ENCODE results near the gene AEBP1. TPM values are rescaled to one million over a fixed set of nuclear protein-coding genes. Genes with fewer than 3 reads are reported as not detected.

AEBP1 gene
- total RNA-seq, 4 donors from 2014 or later, result 71.0 to 234 (median 156) TPM

- no peak for DNase-seq (ENCODE audit: extremely low spot score)
- Histone ChIP-seq H3K4me3 (no peak overlapping the region), H3K27me3 (no peaks in the 10 kb centered on the region), H3K27ac (replicated peaks in 1 of 4) (no peak overlapping the region), H3K9me3 (no peaks in the 10 kb centered on the region), H3K36me3 (no peaks in the 10 kb centered on the region), H3K4me1 (no peaks in the 10 kb centered on the region)
- intact Hi-C loops (cut with DNase I), result no loop called here
- WGBS, result 100% methylated on average over 2 of the region's 2 CpGs
- TF ChIP-seq EP300 (IDR thresholded peaks at IDR 0.05) (no peak), POLR2AphosphoS5 (IDR thresholded peaks at IDR 0.05) (no peak), CTCF (IDR thresholded peaks at IDR 0.05) (no peak), POLR2A (IDR thresholded peaks at IDR 0.05; ENCODE audit: low read depth) (no peak)
Measured at GRCh38 chr7:44161371-44161770, 57.2 kb downstream of the AEBP1 start.

DNA sequence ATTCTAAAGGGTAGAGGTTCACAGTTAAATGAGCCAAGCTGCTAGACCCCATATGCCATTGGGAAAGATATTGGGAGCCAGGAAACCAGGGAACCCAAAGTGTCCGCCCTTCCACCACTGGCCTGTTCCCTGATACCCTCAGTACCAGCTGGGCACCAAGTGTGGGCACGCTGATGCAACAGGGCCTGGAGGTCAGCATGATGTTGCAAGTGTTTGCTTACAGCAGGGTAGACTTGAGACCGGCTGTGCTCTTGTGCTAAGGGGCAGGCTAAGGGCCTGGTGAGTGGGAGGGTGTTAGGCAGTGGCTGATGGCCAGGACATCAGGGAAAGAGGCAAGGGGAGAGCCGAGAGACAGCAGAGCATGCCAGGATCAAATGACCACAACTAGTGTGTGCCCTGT is 58.0 kb downstream of the AEBP1 start:
- no peaks in the 10 kb centered on the region for H3K36me3 ChIP-seq
- WGBS, result 93% methylated on average over 4 of the region's 4 CpGs
- no peaks in the 10 kb centered on the region for H3K27me3 ChIP-seq
- H3K9me3 ChIP-seq, result no peaks in the 10 kb centered on the region
- intact Hi-C loops (cut with DNase I), result no loop called here
- H3K27ac ChIP-seq (replicated peaks in 1 of 4), result no peak overlapping the region
- H3K4me1 ChIP-seq, result no peaks in the 10 kb centered on the region
- no peak overlapping the region for H3K4me3 ChIP-seq
- TF ChIP-seq CTCF (IDR thresholded peaks at IDR 0.05), result no peak
- no peak for DNase-seq (ENCODE audit: extremely low spot score)

DNA sequence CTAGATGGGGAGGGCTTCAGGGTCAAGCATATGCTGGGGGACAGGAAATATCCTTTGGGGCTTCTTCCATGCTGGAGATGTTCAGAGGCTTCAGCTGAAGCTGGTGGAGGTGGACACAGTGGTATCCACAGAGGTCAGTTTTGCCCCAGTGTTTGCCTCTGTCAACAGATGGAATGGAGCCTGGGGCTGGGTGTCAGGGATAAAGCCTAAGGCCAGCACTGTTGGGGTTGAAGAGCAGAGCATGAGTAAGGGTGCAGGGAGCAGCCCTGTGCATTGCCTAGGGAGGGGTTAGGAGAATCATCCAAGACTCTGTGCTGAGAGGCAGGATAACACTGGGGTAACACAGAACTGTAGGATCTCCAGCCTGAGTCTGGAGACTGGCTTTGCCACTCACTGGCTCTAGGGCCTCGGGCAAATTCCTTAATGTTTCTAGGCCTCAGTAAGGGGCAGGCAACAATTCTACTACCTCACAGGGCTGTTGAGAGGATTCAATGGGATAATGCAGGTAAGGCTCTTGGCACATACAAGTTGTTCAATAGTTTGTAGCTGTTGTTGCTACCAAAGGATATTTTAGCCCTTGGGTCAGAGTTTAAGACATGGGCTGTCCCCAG is 58.7 kb downstream of the AEBP1 start:
- Histone ChIP-seq H3K4me1 (no peaks in the 10 kb centered on the region), H3K36me3 (no peaks in the 10 kb centered on the region), H3K4me3 (no peak overlapping the region), H3K9me3 (no peaks in the 10 kb centered on the region), H3K27ac (replicated peaks in 1 of 4) (no peak overlapping the region), H3K27me3 (no peaks in the 10 kb centered on the region)
- no peak for DNase-seq (ENCODE audit: extremely low spot score)
- intact Hi-C loops (cut with DNase I), result no loop called here
- 100% methylated on average over 1 of the region's 1 CpG for WGBS
- TF ChIP-seq CTCF (IDR thresholded peaks at IDR 0.05) (no peak), EP300 (IDR thresholded peaks at IDR 0.05) (no peak), POLR2AphosphoS5 (IDR thresholded peaks at IDR 0.05) (no peak), POLR2A (IDR thresholded peaks at IDR 0.05; ENCODE audit: low read depth) (no peak)

- intact Hi-C loops (cut with DNase I), result no loop called here
- 78% methylated on average over 1 of the region's 1 CpG for WGBS
- Histone ChIP-seq H3K27me3 (no peaks in the 10 kb centered on the region), H3K36me3 (no peaks in the 10 kb centered on the region), H3K4me3 (no peak overlapping the region), H3K9me3 (no peaks in the 10 kb centered on the region), H3K4me1 (no peaks in the 10 kb centered on the region), H3K27ac (replicated peaks in 1 of 4) (no peak overlapping the region)
- DNase-seq (ENCODE audit: extremely low spot score), result no peak
- TF ChIP-seq POLR2AphosphoS5 (IDR thresholded peaks at IDR 0.05) (no peak), POLR2A (IDR thresholded peaks at IDR 0.05; ENCODE audit: low read depth) (no peak), CTCF (IDR thresholded peaks at IDR 0.05) (no peak), EP300 (IDR thresholded peaks at IDR 0.05) (no peak)
Measured at GRCh38 chr7:44163591-44163990, 59.4 kb downstream of the AEBP1 start.

Small RNAs within 50 kb of the gene (small RNA-seq; reads per million reads assigned to genes)
- gene RNA5SP230, result 0 reads per million in 3 donors

Other genes starting within 250 kb of the AEBP1 start
- gene MRPS24, start 234.8 kb upstream of the AEBP1 start, total RNA-seq, result 10 to 100 TPM; 72.2 to 93.3 (median 76.2) TPM
- gene URGCP, start 197.7 kb upstream of the AEBP1 start, total RNA-seq, result 10 to 100 TPM; 27.0 to 51.3 (median 40.0) TPM
- 10 to 100 TPM; 20.1 to 36.4 (median 26.3) TPM for gene UBE2D4, start 177.9 kb upstream of the AEBP1 start, total RNA-seq
- gene SPDYE1, start 106.4 kb upstream of the AEBP1 start, total RNA-seq, result under 1 TPM in 1 of 4 donors, not detected in 3; 0.11 TPM
- 100 to 1,000 TPM in 3 of 4 donors, 10 to 100 TPM in 1; 93.9 to 122 (median 115) TPM for gene DBNL, start 59.6 kb upstream of the AEBP1 start, total RNA-seq
- gene PGAM2, start 38.8 kb upstream of the AEBP1 start, total RNA-seq, result 1 to 10 TPM in 1 of 4 donors, under 1 TPM in 2, not detected in 1; 0.52 to 1.8 (median 0.66) TPM
- gene POLM, start 21.8 kb upstream of the AEBP1 start, total RNA-seq, result 10 to 100 TPM; 12.4 to 32.3 (median 26.5) TPM
- gene POLD2, start 19.2 kb downstream of the AEBP1 start, total RNA-seq, result 10 to 100 TPM; 33.6 to 71.2 (median 55.9) TPM
- gene MYL7, start 37.0 kb downstream of the AEBP1 start, total RNA-seq, result not detected
- 1 to 10 TPM in 3 of 4 donors, under 1 TPM in 1; 0.75 to 2.8 (median 1.2) TPM for gene GCK, start 85.1 kb downstream of the AEBP1 start, total RNA-seq
- gene YKT6, start 96.6 kb downstream of the AEBP1 start, total RNA-seq, result 10 to 100 TPM; 49.8 to 79.5 (median 64.4) TPM
- 1 to 10 TPM in 3 of 4 donors, under 1 TPM in 1; 0.50 to 2.0 (median 1.2) TPM for gene CAMK2B, start 221.2 kb downstream of the AEBP1 start, total RNA-seq

Data from esophagus muscularis mucosa (tissue), 4 donors.